ENCODE results near the gene FBXL22.
"Not testable (repeated sequence)": the region's sequence is repeated elsewhere in the genome, so short reads cannot be mapped to it uniquely, and the experiment has no call there.

- TF ChIP-seq EZH2phosphoT487 (IDR thresholded peaks at IDR 0.05; ENCODE audit: borderline replicate concordance, low read length); EZH2 (IDR thresholded peaks at IDR 0.05; ENCODE audit: low read length, unreplicated experiment); CTCF (conservative IDR thresholded peaks at IDR 0.05; ENCODE audit: low read depth, low read length): not testable (repeated sequence)
Measured at GRCh38 chr15:63620760-63621159, 23.6 kb downstream of the FBXL22 start.

Data from PC-3 (cell line).